OCI-M1 (cell line): ENCODE results near the gene ACOT13.
"Not testable (repeated sequence)": the region's sequence is repeated elsewhere in the genome, so short reads cannot be mapped to it uniquely, and the experiment has no call there.

Experiments used
- DNase-seq: peaks from one replicate; lab custom pipeline; 2025; lab: John Stamatoyannopoulos, UW

The ACOT13 gene

DNA sequence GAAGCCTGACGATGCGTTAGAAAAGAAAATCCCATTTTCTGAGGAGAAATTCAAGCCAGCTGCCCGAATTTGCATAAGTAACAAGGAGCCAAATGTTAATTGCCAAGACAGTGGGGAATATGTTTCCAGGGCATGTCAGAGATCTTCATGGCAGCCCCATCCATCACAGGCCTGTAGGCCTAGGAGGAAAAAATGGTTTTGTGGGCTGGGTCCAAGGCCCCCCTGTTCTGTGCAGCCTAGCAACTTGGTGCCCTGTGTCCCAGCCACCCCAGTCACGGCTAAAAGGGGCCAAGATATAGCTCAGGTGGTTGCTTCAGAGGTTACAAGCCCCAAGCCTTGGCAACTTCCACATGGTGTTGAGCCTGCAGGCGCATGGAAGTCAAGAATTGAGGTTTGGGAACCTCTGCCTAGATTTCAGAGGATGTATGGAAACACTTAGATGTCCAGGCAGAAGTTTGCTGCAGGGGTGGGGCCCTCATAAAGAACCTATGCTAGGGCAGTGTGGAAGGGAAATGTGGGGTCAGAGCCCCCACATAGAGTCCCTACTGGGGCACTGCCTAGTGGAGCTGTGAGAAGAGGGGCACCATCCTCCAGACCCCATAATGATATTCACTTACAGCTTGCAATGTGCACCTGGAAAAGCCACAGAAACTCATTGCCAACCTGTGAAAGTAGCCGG is 64.7 kb downstream of the ACOT13 start:
- DNase-seq = not testable (repeated sequence)

DNA sequence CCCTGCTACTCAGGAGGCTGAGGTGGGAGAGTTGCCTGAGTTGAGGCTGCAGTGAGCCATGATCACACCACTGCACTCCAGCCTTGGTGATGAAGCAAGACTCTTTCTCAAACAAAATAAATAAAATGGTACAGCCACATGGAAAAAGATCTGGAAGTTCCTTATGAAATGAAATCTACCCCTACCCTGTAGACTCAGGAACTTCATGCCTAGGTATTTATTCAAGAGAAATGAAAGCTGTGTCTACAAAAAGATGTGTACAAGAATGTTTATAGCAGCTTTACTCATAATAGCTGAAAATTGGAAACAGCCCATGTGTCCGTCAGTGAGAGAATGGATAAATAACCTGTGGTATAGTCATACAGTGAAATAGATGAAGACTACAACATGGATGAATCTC is 67.3 kb downstream of the ACOT13 start:
- no peak for DNase-seq

DNA sequence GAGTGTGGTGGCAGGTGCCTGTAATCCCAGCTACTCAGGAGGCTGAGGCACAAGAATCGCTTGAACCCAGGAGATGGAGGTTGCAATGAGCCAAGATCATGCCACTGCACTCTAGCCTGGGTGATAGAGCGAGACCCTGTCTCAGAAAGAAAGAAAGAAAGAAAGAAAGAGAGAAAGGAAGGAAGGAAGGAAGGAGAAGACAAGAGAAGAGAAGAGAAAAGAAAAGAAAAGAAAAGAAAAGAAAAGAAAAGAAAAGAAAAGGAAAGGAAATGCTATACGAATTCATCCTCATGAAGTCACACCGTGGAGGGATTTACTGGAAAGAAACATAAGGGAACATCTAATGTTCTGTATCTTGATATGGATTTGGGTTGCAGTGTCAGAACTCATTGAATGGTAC is 67.8 kb downstream of the ACOT13 start:
- not testable (repeated sequence) for DNase-seq

DNA sequence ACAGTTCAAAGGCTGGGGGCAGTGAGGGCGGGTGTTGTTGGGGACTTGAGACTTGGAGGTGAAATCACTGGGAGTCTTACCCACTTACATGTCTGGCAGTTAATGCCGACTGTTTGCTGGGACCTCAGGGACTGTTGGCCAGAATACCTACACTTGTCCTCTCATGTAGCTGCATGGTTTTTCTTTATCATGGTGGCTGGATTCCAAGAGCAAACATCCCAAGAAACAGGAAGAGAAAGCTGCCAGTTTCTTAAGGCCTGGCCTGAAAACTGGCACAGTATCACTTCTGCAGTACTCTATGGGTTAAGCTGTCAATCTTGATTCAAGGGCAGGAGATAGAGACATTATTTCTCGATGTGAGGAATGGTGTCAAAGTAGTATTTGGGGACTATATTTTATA is 71.9 kb downstream of the ACOT13 start:
- no peak for DNase-seq

DNA sequence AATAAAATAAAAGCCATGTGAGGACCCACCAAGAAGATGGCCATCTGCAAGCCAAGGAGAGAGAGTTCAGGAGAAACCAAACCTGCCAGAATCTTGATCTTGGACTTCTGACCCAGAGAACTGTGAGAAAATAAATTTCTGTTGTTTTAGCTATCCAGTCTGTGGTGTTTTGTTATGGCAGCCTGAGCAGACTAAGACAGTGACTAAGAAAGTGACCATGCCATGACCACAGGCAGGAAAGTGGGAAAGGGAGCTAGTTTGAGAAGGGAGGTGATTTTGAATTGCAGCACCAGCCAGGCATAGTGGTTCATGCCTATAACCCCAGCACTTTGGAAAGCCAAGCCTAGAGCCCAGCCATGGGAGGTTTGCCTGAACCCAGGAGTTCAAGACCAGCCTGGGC is 74.0 kb downstream of the ACOT13 start:
- no peak for DNase-seq

DNA sequence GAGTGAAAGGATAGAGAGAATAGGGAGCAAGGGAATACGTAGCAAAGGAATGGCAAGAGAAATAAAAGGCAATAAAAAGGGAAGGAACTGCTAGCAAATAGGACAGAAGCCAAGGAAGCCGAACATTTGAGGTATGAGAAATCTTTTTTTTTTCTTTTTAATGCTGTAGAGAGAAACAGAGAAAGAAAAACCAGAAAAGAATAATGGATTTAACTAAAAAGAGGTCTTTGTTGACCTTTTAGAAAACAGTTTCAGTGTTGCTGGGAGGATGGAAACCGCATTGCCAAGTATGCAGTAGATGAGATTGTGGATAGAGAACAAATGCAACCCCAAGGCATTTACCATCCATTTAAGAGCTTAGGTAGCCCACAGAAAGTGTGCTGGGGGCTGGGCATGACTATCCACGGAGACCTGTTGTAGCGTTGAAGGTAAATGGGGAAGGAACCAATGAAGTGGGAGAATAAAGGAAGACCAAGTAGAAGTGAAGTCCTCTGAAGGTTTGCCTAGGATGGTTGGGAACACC is 75.4 kb downstream of the ACOT13 start:
- no peak for DNase-seq

DNA sequence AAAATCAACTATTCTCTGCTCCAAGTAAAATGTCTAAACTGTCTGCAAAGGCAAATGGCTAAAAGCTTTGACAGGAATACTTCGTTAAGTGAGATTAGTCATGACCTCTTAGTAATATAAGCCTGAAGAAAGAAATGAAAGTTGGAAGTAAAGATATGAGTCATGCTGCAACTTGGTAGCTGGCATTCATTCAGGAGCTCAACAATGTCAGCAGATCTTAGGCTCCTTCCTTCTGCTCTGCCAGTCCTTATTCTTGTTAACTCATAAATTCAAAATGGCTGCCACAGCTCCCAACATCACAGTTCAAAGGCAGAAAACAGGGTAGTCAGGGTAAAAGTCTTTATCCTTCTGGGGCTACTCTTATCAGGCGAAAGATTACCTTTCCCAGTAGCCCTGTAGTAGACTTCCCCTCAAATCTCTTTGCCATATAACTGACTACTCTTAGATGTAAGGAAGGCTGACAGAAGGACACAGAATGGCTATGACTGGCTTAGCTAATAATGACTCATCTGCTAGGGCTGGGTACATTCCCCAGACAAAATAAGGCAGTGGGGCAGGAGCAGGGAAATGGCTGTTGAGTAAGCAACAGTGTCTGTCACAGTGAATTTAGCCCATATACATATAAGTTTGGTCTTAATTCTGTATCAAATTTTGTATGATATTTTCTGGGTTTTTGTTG is 76.5 kb downstream of the ACOT13 start:
- DNase-seq = peak; percentile 83

DNA sequence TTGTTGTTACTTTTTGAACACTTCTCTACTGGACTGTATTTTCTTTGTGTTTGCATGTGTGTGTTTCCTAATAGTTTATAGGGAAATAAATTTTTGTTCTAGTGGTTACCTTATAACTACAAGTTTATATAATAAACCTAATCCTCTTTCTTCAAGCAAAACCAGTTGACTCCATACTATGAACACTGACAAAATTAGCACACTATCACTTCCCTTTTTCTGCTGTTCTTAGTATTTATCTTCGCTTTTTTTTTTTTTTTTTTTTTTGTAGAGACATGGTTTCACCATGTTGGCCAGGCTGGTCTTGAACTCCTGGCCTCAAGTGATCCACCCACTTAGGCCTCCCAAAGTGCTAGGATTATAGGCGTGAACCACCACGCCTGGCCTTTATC is 77.1 kb downstream of the ACOT13 start:
- DNase-seq = peak; percentile 62

DNA sequence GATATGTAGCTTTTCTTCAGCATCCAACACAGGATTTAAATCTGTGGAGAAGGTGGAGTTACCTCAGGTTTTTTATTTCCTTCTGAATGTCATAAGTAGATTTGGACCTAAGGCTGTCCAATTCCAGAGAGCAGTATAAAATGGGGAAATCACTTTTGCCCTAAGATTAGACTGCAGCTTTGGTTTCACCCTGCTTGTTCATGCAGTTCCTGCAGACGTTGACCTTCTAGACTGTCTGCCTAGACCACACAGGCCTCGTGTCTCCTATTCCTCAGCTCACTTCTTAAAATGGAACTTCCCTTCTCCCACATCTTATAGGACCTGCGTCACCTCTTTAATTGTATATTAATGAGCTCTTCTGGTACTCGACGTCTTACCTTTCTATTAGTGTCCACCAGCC is 78.0 kb downstream of the ACOT13 start:
- DNase-seq = no peak

DNA sequence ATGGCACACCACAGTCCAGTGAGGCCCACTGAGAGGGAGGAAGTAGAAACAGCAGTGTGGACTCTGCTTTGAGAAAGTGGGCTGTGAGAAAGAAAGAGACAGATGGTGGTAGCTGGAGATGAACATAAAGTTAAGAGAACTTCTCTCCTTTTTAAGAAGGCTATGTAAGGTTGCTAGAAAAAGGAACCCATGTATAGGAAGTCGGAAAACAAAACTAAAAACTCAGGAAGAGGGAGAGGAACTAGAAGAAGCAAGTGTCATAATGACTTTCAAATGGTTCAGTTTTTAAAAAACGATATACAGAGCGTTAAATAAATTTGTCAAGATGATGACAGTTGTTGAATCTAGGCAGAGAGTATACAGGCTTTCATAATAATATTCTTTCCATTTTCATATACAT is 82.4 kb downstream of the ACOT13 start:
- no peak for DNase-seq

DNA sequence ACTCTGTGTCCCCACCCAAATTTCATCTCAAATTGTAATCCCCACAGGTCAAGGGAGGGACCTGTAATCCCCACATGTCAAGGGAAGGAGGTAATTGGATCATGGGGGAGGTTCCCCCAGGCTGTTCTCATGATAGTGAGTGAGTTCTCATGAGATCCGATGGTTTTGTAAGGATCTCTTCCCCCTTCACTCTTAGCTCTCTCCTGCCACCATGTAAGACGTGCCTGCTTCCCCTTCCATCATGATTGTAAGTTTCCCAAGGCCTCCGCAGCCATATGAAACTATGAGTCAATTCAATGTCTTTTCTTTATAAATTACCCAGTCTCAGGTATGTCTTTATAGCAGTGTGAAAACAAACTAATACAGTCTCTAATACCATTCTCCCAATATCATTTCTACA is 84.0 kb downstream of the ACOT13 start:
- DNase-seq = not testable (repeated sequence)

DNA sequence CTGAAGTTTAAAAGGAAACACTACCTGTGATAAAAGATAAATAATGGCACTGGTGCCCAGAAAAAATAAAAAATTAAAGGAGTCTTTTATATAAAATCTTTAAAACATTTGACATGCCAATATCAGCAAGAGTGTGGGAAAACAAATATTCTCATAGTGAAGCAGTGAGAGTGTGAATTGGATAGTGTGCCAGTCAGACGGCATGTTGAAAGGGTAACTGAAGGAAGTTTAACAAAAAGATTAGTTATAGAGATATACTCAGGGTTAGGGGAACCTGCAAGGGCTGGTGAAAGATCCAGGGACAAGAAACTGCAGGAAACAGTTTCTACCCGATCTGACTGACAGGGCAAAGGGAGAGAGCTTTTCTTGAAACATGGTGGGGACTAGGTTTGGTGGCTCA is 85.6 kb downstream of the ACOT13 start:
- no peak for DNase-seq

DNA sequence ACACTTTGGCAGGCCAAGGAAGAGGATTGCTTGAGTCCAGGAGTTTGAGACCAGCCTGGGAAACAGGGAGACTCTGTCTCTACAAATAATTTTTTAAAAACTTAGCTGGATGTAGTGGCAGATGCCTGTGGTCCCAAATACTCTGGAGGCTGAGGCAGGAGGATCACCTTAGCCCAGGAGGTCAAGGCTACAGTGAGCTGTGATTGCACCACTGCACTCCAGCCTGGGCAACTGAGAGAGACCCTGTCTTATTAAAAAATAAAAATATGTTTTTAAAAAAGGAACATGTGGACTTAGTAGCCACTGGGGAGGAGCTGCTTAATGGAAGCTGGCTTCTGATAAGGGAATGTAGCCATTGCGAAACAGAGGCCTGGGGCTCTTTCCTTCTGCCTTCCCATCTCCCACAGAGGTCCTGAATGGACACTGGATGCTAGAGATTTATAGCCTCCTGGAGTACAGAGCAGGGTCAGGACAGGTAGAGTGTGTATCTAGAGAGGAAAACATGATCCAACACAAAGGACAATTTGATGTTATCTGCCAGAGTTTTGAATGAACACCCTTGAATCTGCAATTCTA is 86.1 kb downstream of the ACOT13 start:
- DNase-seq = peak; percentile 28

DNA sequence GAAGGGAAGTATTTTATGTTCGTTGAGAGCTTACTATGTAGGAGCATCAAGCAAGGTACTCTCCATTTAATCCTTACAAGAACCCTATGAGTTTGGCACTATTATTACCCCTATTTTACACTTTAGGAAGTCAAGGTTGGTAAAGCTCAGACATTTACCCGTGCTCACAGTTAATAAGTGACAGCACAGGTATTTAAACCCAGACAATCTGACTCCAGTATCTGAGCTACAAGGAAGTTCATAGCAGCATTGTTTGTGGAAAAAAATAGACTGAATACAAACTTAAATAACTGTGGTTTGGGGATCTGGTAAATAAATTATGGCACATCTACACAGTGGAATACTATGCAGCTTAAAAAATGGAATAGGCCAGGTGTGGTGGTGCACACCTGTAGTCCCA is 86.7 kb downstream of the ACOT13 start:
- DNase-seq = no peak

DNA sequence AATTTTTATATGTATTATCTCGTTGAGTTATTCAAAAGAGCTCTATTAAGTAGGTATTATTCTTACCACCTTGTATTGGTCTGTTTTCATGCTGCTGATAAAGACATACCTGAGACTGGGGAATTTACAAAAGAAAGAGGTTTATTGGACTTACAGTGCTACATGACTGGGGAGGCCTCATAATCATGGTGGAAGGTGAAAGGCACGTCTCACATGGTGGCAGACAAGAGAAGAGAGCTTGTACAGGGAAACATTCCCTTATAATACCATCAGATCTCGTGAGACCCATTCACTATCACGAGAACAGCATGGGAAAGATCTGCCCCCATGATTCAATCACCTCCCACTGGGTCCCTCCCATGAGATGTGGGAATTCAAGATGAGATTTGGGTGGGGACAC is 87.5 kb downstream of the ACOT13 start:
- DNase-seq = not testable (repeated sequence)
